RWPE1 (cell line): ENCODE data around the gene TMEM182.

Experiments
- CTCF ChIA-PET: fragments of 350-600 bp; sonication (Branson Sonifier 250); formaldehyde crosslinking; extraction: SDS; loops from one replicate; lab custom pipeline; 2021; lab: Yijun Ruan, JAX
- POLR2A ChIA-PET: fragments of 400-600 bp; formaldehyde crosslinking; extraction: SDS; loops from one replicate; lab custom pipeline; 2020; ENCODE audit warnings: antibody characterized with exemption; ENCODE audit not compliant: low non-redundant PET; lab: Yijun Ruan, JAX
- DNase-seq: peaks from one replicate; pipeline ENCODE4 v3.0.0; 2012; ENCODE audit warnings: low spot score
- H3K27ac ChIP-seq: fragments of 450-650 bp; 2 replicates; pipeline ENCODE4 v1.5.1; 2017
- TF ChIP-seq, protein P1 (sequence below): fragments of 450-650 bp; conservative IDR thresholded peaks from 2 replicates; pipeline ENCODE4 v1.5.1; 2017; ENCODE audit warnings: low read depth, mild to moderate bottlenecking

The TMEM182 gene

DNA sequence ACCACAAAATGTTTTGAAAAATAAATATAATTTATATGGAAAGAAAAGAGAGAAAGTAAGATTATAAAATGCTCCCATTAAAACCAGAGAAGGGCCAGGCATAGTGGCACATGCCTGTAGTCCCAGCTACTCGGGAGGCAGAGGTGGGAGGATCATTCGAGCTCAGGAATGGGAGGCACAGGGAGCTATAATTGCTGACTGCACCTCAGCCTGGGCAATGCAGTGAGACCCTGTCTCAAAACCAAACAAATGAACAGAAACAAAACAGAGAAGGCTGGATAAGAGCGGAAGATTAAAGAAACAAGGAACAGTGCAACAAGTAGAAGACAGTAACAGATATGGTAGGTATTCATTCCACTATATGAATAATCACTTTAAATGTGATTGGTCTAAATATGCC lies 18.6 kb upstream of the TMEM182 start:
- TF ChIP-seq, protein P1, sequence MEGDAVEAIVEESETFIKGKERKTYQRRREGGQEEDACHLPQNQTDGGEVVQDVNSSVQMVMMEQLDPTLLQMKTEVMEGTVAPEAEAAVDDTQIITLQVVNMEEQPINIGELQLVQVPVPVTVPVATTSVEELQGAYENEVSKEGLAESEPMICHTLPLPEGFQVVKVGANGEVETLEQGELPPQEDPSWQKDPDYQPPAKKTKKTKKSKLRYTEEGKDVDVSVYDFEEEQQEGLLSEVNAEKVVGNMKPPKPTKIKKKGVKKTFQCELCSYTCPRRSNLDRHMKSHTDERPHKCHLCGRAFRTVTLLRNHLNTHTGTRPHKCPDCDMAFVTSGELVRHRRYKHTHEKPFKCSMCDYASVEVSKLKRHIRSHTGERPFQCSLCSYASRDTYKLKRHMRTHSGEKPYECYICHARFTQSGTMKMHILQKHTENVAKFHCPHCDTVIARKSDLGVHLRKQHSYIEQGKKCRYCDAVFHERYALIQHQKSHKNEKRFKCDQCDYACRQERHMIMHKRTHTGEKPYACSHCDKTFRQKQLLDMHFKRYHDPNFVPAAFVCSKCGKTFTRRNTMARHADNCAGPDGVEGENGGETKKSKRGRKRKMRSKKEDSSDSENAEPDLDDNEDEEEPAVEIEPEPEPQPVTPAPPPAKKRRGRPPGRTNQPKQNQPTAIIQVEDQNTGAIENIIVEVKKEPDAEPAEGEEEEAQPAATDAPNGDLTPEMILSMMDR: no peak
- ChIA-PET CTCF (no interaction called here), POLR2A (no interaction called here)
- DNase-seq: no peak
- H3K27ac ChIP-seq: no peak overlapping the region

DNA sequence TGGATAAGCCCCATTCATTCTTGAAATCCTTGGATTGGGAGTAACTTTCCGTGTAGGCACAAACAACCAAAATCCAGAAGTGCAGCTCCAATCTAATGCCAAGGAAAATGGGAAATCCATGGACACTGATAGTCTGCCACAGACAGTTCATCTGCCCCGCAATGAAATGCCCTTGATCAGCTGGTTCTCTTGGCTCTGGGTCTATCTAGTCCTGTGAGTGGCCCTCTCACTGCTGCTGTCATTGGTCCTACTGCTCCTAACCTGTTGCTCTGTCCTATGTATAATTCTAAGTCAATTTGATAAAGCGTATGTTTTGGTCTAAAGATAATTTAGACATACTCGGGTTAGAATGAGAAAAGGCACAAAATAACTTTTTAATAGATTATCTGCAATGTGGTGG lies 13.7 kb upstream of the TMEM182 start:
- POLR2A ChIA-PET: no interaction called here
- no peak overlapping the region for H3K27ac ChIP-seq
- TF ChIP-seq, protein P1: no peak
- CTCF ChIA-PET: no interaction called here
- no peak for DNase-seq

DNA sequence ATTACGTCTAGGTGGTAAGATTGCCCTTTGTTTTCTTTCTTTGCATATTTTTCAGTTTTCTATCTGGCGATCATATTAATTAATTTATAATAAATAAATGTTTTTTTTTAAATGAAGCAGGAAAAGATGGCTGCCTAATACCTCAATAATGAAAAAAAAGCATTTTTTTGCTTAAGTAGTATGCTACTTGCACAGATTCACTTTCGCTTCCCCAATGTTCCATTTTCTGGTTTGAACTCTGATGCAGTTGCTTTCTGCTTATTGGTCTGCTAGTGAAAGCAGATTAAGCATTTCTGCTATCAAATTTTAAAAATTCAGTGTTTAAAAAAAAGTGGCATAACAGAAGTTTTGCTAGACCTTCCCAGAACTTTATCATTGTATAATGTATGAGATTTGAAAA lies 11.9 kb upstream of the TMEM182 start:
- POLR2A ChIA-PET: no interaction called here
- no peak overlapping the region for H3K27ac ChIP-seq
- TF ChIP-seq, protein P1: no peak

DNA sequence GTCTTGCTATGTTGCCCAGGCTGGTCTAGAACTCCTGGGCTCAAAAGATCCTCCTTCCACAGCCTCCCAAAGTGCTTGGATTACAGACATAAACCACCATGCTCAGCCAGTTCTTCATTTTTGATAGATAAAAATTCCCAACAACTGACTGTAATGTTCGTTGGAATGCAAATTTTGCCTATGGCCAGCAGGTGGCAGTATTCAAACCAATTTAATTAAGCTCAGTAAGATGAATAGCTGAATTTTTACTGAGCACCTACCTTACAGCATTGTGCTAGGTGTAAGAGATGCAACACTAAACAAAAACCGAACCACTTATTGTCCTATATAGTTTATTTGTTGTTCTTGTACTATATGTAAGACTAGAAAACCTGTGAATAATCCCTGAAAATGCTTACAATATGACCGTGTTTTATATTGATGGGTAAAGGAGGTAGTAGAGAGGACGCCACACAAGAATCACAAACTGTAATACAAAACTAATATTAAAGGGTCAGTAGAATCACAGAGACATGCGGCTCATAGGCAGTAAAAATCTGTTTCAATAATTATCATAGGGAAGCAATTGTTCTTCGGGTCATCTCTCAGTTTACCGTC lies 8.2 kb upstream of the TMEM182 start:
- DNase-seq: peak; percentile 25
- POLR2A ChIA-PET: no interaction called here

More for the DNA sequence above, 11.9 kb upstream of the TMEM182 start:
- CTCF ChIA-PET: interaction anchor here (0.6 kb wide), 1 partner anchor 265 kb away, joined by 3 read pairs; no protein-coding TSS in a partner anchor
- no peak for DNase-seq

DNA sequence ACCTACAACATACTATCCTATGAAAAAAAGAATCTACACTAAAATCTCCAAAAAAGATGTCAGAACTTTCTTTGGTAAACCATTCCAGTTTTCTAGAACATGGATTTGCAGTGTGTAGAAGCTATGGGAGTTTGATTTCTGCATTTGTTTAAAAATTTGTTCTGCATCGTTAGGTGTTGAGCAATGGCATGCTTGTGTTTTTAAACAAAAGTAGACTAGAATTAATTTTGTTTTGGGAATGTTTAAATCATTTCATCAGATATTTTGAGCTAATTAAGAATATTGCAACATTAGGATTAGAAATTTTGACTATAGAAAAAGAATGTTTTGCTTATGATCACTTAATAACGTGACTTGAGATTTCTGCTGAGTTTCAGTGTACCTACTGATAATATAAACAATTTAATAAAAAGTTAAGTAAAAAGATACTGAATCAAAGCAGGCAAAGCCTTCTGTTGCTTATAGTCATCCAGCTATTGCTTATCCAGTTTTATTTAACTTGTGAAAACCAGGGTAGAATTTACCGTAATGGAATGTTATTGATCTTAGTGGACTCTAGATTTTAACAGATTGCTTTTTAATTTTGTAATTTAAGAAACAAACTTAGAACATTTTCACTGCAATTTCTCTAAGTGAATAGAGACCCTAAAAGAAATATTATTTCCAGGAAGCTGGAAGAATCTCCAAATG lies 7.2 kb upstream of the TMEM182 start:
- ChIA-PET POLR2A (no interaction called here), CTCF (interaction anchor here (0.7 to 2.4 kb wide), 2 partner anchors 11 to 680 kb away, joined by 3 to 10 read pairs; no protein-coding TSS in a partner anchor)
- no peak for DNase-seq
- TF ChIP-seq, protein P1: no peak
- H3K27ac ChIP-seq: no peak overlapping the region

More for the DNA sequence above, 8.2 kb upstream of the TMEM182 start:
- TF ChIP-seq, protein P1: peak; percentile 75
- no peak overlapping the region for H3K27ac ChIP-seq
- CTCF ChIA-PET: interaction anchor here (0.6 to 2.4 kb wide), 7 partner anchors 8 to 862 kb away, joined by 3 to 10 read pairs (median 5); partner anchors contain the start of gene TMEM182

DNA sequence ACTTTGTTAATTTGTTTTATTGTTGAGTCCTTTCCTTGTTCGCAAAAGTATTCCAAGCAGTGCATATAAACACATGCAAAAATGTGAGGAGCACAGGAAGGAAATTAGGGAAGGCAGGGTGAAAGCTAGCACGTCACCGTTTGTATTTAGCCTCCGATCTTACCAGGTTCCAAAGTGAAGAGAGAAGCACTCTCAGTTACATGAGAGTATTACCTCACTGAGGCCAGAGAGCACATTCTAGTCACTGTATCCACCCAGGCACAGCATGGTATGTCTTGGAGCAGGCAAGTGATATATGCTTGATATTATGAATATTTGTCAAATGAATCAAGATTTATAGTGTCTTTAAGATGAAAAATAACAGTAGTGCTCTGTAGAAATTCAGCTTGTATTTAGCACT lies 6.5 kb upstream of the TMEM182 start:
- ChIA-PET CTCF (interaction anchor here (0.6 to 2.4 kb wide), 2 partner anchors 10 to 31 kb away, joined by 3 to 10 read pairs; no protein-coding TSS in a partner anchor), POLR2A (no interaction called here)
- H3K27ac ChIP-seq: no peak overlapping the region
- no peak for DNase-seq
- TF ChIP-seq, protein P1: no peak
